Measurements from ENCODE around the gene TM4SF5. TPM values are rescaled to one million over a fixed set of nuclear protein-coding genes. Genes with fewer than 3 reads are reported as not detected.

Gene TM4SF5
- total RNA-seq, 1 donor from 2014 or later = not detected

- no peaks in the 10 kb centered on the region for H4K20me1 ChIP-seq (ENCODE audit: insufficient read depth, low read length)
- no peaks in the 10 kb centered on the region for H3K36me3 ChIP-seq (ENCODE audit: insufficient read depth, low read length)
- no peak overlapping the region for H3K27ac Mint-ChIP-seq (ENCODE audit: unreplicated experiment)
- TF ChIP-seq EZH2 (IDR thresholded peaks at IDR 0.05; ENCODE audit: insufficient read depth, low read length) = no peak
- no peak for TF ChIP-seq CTCF (IDR thresholded peaks at IDR 0.05; ENCODE audit: insufficient read depth, low read depth, low read length)
- H3K9ac ChIP-seq (ENCODE audit: low read length) = no peak overlapping the region
- H3K4me3 Mint-ChIP-seq (ENCODE audit: unreplicated experiment) = no peak overlapping the region
- H3K9me3 Mint-ChIP-seq (ENCODE audit: unreplicated experiment) = peaks cover 2% of the 10 kb centered on the region
- H3K27me3 Mint-ChIP-seq (ENCODE audit: low read depth, unreplicated experiment) = peaks cover 66% of the 10 kb centered on the region
- no peak overlapping the region for H3K4me3 ChIP-seq (ENCODE audit: insufficient read depth, low read depth, low read length)
- H2AFZ ChIP-seq (ENCODE audit: low read depth, low read length) = no peak overlapping the region
- peaks cover 5% of the 10 kb centered on the region for H3K4me1 ChIP-seq (ENCODE audit: insufficient read depth, low read length)
- DNase-seq (ENCODE audit: low read depth) (no peak), FAIRE-seq (no peak)
- no peak overlapping the region for H3K27ac ChIP-seq (ENCODE audit: low read depth, low read length)
- H3K79me2 ChIP-seq (ENCODE audit: insufficient read depth, low read length) = no peaks in the 10 kb centered on the region
- no peaks in the 10 kb centered on the region for H3K9me3 ChIP-seq (ENCODE audit: insufficient read depth, low read depth, low read length)
- H3K4me2 ChIP-seq (ENCODE audit: low read length) = no peak overlapping the region
- peaks cover 4% of the 10 kb centered on the region for H3K36me3 Mint-ChIP-seq (ENCODE audit: low read depth, unreplicated experiment)
- peaks cover 48% of the 10 kb centered on the region for H3K27me3 ChIP-seq (ENCODE audit: insufficient read depth, low read length)
- no peaks in the 10 kb centered on the region for H3K4me1 Mint-ChIP-seq (ENCODE audit: low read depth, unreplicated experiment)
These were observed 27.8 kb upstream of the TM4SF5 start for GRCh38 chr17:4743898-4744297.

GRCh38 chr17:4744999-4745969 is 26.4 kb upstream of the TM4SF5 start:
- no peaks in the 10 kb centered on the region for H3K4me1 Mint-ChIP-seq (ENCODE audit: low read depth, unreplicated experiment)
- H3K36me3 Mint-ChIP-seq (ENCODE audit: low read depth, unreplicated experiment) = peaks cover 1% of the 10 kb centered on the region
- H3K4me3 Mint-ChIP-seq (ENCODE audit: unreplicated experiment) = no peak overlapping the region
- no peak overlapping the region for H3K27ac ChIP-seq (ENCODE audit: low read depth, low read length)
- H4K20me1 ChIP-seq (ENCODE audit: insufficient read depth, low read length) = no peaks in the 10 kb centered on the region
- H3K79me2 ChIP-seq (ENCODE audit: insufficient read depth, low read length) = no peaks in the 10 kb centered on the region
- H3K27ac Mint-ChIP-seq (ENCODE audit: unreplicated experiment) = no peak overlapping the region
- no peaks in the 10 kb centered on the region for H3K9me3 ChIP-seq (ENCODE audit: insufficient read depth, low read depth, low read length)
- H2AFZ ChIP-seq (ENCODE audit: low read depth, low read length) = peak overlapping the region; percentile 34
- no peak overlapping the region for H3K9ac ChIP-seq (ENCODE audit: low read length)
- peaks cover 44% of the 10 kb centered on the region for H3K27me3 ChIP-seq (ENCODE audit: insufficient read depth, low read length)
- no peak for DNase-seq (ENCODE audit: low read depth)
- TF ChIP-seq EZH2 (IDR thresholded peaks at IDR 0.05; ENCODE audit: insufficient read depth, low read length) = peak; percentile 29
- TF ChIP-seq CTCF (IDR thresholded peaks at IDR 0.05; ENCODE audit: insufficient read depth, low read depth, low read length) = no peak
- H3K27me3 Mint-ChIP-seq (ENCODE audit: low read depth, unreplicated experiment) = peaks cover 69% of the 10 kb centered on the region
- peak overlapping the region; percentile 36 for H3K4me2 ChIP-seq (ENCODE audit: low read length)
- H3K9me3 Mint-ChIP-seq (ENCODE audit: unreplicated experiment) = peaks cover 2% of the 10 kb centered on the region
- H3K36me3 ChIP-seq (ENCODE audit: insufficient read depth, low read length) = no peaks in the 10 kb centered on the region
- no peak overlapping the region for H3K4me3 ChIP-seq (ENCODE audit: insufficient read depth, low read depth, low read length)
- no peak for FAIRE-seq
- no peaks in the 10 kb centered on the region for H3K4me1 ChIP-seq (ENCODE audit: insufficient read depth, low read length)

- H3K27me3 ChIP-seq (ENCODE audit: insufficient read depth, low read length) = peaks cover 39% of the 10 kb centered on the region
- H3K4me1 ChIP-seq (ENCODE audit: insufficient read depth, low read length) = no peaks in the 10 kb centered on the region
- DNase-seq (ENCODE audit: low read depth) (no peak), FAIRE-seq (no peak)
- Mint-ChIP-seq H3K36me3 (ENCODE audit: low read depth, unreplicated experiment) (no peaks in the 10 kb centered on the region), H3K4me1 (ENCODE audit: low read depth, unreplicated experiment) (no peaks in the 10 kb centered on the region), H3K27ac (ENCODE audit: unreplicated experiment) (no peak overlapping the region), H3K4me3 (ENCODE audit: unreplicated experiment) (no peak overlapping the region), H3K9me3 (ENCODE audit: unreplicated experiment) (peaks cover 2% of the 10 kb centered on the region), H3K27me3 (ENCODE audit: low read depth, unreplicated experiment) (peaks cover 55% of the 10 kb centered on the region)
- no peaks in the 10 kb centered on the region for H3K79me2 ChIP-seq (ENCODE audit: insufficient read depth, low read length)
- no peaks in the 10 kb centered on the region for H3K36me3 ChIP-seq (ENCODE audit: insufficient read depth, low read length)
- H2AFZ ChIP-seq (ENCODE audit: low read depth, low read length) = no peak overlapping the region
- no peaks in the 10 kb centered on the region for H4K20me1 ChIP-seq (ENCODE audit: insufficient read depth, low read length)
- no peak overlapping the region for H3K27ac ChIP-seq (ENCODE audit: low read depth, low read length)
- TF ChIP-seq CTCF (IDR thresholded peaks at IDR 0.05; ENCODE audit: insufficient read depth, low read depth, low read length) (no peak), EZH2 (IDR thresholded peaks at IDR 0.05; ENCODE audit: insufficient read depth, low read length) (no peak)
- H3K4me3 ChIP-seq (ENCODE audit: insufficient read depth, low read depth, low read length) = no peak overlapping the region
- H3K9ac ChIP-seq (ENCODE audit: low read length) = no peak overlapping the region
- no peak overlapping the region for H3K4me2 ChIP-seq (ENCODE audit: low read length)
- H3K9me3 ChIP-seq (ENCODE audit: insufficient read depth, low read depth, low read length) = no peaks in the 10 kb centered on the region
These were observed 23.8 kb upstream of the TM4SF5 start for GRCh38 chr17:4747847-4748246.

Measured in astrocyte (in vitro differentiated cells and primary cell).